ENCODE results near the gene KCNN4. TPM values are rescaled to one million over a fixed set of nuclear protein-coding genes. Genes with fewer than 3 reads are reported as not detected.

Gene KCNN4
- polyA plus RNA-seq, 3 donors: 1.7 to 2.3 (median 1.7) TPM

DNA sequence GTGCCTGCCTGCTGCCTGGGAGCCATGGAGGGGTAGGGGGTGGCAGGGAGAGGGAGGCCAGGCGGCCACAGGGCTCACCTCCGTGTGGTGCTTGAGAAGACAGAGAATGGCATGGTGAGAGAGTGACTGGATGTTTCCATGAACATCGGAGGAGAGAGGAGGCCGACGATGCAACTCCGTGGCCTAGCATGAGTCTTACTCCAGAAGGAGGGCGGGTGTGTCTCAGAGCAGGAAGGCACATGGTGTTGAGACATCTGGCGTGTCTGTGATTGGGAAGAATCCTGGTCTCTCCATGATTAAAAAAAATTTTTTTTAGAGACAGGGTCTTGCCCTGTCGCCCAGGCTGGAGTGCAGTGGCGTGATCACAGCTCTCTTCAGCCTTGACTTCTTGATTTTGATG is 59.8 kb downstream of the KCNN4 start:
- no peak for DNase-seq

DNA sequence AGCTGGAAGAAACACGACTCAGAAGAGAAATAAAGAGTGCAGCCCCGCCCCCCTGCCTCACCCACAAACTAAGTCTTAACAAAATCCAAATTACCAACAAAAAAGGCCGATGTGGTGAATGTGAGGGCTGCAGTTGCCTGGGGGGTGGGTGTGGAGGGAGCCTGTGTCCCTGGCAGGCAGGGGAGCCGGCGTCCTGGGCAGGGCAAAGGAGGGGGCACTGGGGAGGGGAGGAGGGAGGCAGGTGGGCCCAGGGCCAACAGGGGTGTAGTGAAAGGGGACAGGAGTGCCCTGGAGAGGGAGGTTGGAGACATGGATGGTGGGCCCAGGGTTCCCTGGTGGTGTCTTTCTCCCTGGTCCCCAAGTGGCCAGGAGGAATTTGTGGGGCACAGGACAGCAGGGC is 60.9 kb downstream of the KCNN4 start:
- DNase-seq: no peak

DNA sequence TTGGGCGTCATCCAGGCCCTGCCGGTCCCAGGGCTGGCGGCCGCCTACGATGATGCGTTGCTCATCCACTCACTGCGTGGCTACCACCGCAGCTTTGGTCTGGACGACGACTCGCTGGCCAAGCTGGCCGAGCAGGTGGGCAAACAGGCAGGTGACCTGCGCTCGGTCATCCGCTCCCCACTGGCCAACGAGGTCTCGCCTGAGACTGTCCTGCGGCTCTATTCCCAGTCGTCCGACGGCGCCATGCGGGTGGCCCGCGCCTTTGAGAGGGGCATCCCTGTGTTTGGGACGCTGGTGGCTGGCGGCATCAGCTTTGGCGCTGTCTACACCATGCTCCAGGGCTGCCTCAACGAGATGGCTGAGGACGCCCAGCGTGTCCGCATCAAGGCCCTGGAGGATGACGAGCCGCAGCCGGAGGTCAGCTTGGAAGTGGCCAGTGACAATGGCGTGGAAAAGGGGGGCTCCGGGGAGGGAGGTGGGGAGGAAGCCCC is 61.4 kb downstream of the KCNN4 start:
- no peak for DNase-seq

DNA sequence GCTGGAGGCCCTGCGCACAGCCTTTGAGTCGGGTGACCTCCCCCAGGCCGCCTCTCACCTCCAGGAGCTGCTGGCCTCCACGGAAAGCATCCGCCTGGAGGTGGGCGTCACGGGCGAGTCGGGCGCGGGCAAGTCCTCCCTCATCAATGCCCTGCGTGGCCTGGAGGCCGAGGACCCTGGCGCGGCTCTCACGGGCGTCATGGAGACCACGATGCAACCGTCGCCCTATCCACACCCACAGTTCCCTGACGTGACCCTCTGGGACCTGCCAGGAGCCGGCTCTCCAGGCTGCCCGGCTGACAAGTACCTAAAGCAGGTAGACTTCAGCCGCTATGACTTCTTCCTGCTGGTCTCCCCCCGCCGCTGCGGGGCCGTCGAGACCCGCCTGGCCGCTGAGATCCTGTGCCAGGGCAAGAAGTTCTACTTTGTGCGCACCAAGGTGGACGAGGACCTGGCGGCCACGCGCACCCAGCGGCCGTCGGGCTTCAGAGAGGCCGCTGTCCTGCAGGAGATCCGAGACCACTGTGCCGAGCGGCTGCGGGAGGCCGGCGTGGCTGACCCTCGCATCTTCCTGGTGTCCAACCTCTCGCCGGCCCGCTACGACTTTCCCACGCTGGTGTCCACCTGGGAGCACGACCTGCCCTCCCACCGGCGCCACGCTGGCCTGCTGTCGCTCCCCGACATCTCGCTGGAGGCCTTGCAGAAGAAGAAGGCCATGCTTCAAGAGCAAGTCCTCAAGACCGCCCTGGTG is 62.0 kb downstream of the KCNN4 start:
- DNase-seq: no peak

Other genes starting within 250 kb of the KCNN4 start
- 1 to 10 TPM; 2.7 to 3.0 (median 2.9) TPM for gene ZNF575, start 247.8 kb downstream of the KCNN4 start, polyA plus RNA-seq (ENCODE audit: insufficient read length in 3 of 3)
- 10 to 100 TPM; 59.8 to 78.8 (median 71.2) TPM for gene XRCC1, start 205.4 kb downstream of the KCNN4 start, polyA plus RNA-seq (ENCODE audit: insufficient read length in 3 of 3)
- gene PINLYP, start 205.2 kb downstream of the KCNN4 start, polyA plus RNA-seq (ENCODE audit: insufficient read length in 3 of 3): 10 to 100 TPM; 16.1 to 24.2 (median 20.2) TPM
- 10 to 100 TPM; 12.1 to 21.0 (median 18.3) TPM for gene IRGQ, start 184.8 kb downstream of the KCNN4 start, polyA plus RNA-seq (ENCODE audit: insufficient read length in 3 of 3)
- 10 to 100 TPM; 11.1 to 13.8 (median 12.7) TPM for gene ZNF576, start 184.4 kb downstream of the KCNN4 start, polyA plus RNA-seq (ENCODE audit: insufficient read length in 3 of 3)
- gene SRRM5, start 168.9 kb downstream of the KCNN4 start, polyA plus RNA-seq (ENCODE audit: insufficient read length in 3 of 3): 1 to 10 TPM in 2 of 3 donors, under 1 TPM in 1; 0.48 to 2.5 (median 1.8) TPM
- gene ZNF428, start 161.3 kb downstream of the KCNN4 start, polyA plus RNA-seq (ENCODE audit: insufficient read length in 3 of 3): 100 to 1,000 TPM; 107 to 138 (median 127) TPM
- 10 to 100 TPM; 55.2 to 64.2 (median 61.2) TPM for gene CADM4, start 141.1 kb downstream of the KCNN4 start, polyA plus RNA-seq (ENCODE audit: insufficient read length in 3 of 3)
- gene PLAUR, start 110.8 kb downstream of the KCNN4 start, polyA plus RNA-seq (ENCODE audit: insufficient read length in 3 of 3): 10 to 100 TPM in 1 of 3 donors, 1 to 10 TPM in 2; 8.5 to 10.1 (median 9.8) TPM
- not detected for gene IRGC, start 64.9 kb downstream of the KCNN4 start, polyA plus RNA-seq (ENCODE audit: insufficient read length in 3 of 3)
- gene SMG9, start 26.0 kb downstream of the KCNN4 start, polyA plus RNA-seq (ENCODE audit: insufficient read length in 3 of 3): 10 to 100 TPM; 53.0 to 62.8 (median 57.0) TPM
- gene LYPD5, start 21.5 kb upstream of the KCNN4 start, polyA plus RNA-seq (ENCODE audit: insufficient read length in 3 of 3): under 1 TPM; 0.53 to 0.56 (median 0.55) TPM
- 10 to 100 TPM; 11.3 to 27.7 (median 22.3) TPM for gene ZNF283, start 46.3 kb upstream of the KCNN4 start, polyA plus RNA-seq (ENCODE audit: insufficient read length in 3 of 3)
- gene ZNF404, start 103.0 kb upstream of the KCNN4 start, polyA plus RNA-seq (ENCODE audit: insufficient read length in 3 of 3): 10 to 100 TPM; 10.2 to 19.5 (median 14.5) TPM
- 10 to 100 TPM; 25.5 to 32.2 (median 30.1) TPM for gene ZNF45, start 154.3 kb upstream of the KCNN4 start, polyA plus RNA-seq (ENCODE audit: insufficient read length in 3 of 3)
- 1 to 10 TPM; 6.0 to 9.0 (median 8.0) TPM for gene ZNF221, start 170.3 kb upstream of the KCNN4 start, polyA plus RNA-seq (ENCODE audit: insufficient read length in 3 of 3)
- 10 to 100 TPM; 13.1 to 15.9 (median 14.5) TPM for gene ZNF155, start 203.2 kb upstream of the KCNN4 start, polyA plus RNA-seq (ENCODE audit: insufficient read length in 3 of 3)
- 1 to 10 TPM; 5.4 to 7.9 (median 7.8) TPM for gene ZNF230, start 222.0 kb upstream of the KCNN4 start, polyA plus RNA-seq (ENCODE audit: insufficient read length in 3 of 3)
- gene ZNF222, start 244.4 kb upstream of the KCNN4 start, polyA plus RNA-seq (ENCODE audit: insufficient read length in 3 of 3): 10 to 100 TPM in 2 of 3 donors, 1 to 10 TPM in 1; 9.3 to 12.2 (median 10.3) TPM